Dedifferentiated amniotic fluid mesenchymal stem cell (primary cell): ENCODE measurements around the gene TENM3.

Experiments used
- DNase-seq: peaks from one replicate; pipeline ENCODE4 v3.0.0-alpha.2; 2016; ENCODE audit errors: extremely low spot score

Gene TENM3

GRCh38 chr4:182620111-182620980 is 377.1 kb downstream of the TENM3 start:
- no peak for DNase-seq

- DNase-seq, result no peak
Measured at GRCh38 chr4:182624281-182624680, 381.1 kb downstream of the TENM3 start.

GRCh38 chr4:182625193-182625592 is 382.0 kb downstream of the TENM3 start:
- no peak for DNase-seq

- no peak for DNase-seq
Measured at GRCh38 chr4:182627996-182628395, 384.8 kb downstream of the TENM3 start.

GRCh38 chr4:182628544-182628943 is 385.3 kb downstream of the TENM3 start:
- DNase-seq, result no peak

- DNase-seq, result no peak
Measured at GRCh38 chr4:182629096-182629495, 385.9 kb downstream of the TENM3 start.

- no peak for DNase-seq
Measured at GRCh38 chr4:182640491-182640890, 397.3 kb downstream of the TENM3 start.

GRCh38 chr4:182640932-182641331 is 397.7 kb downstream of the TENM3 start:
- DNase-seq, result no peak

- DNase-seq, result no peak
Measured at GRCh38 chr4:182642831-182643230, 399.6 kb downstream of the TENM3 start.

GRCh38 chr4:182643801-182644682 is 400.8 kb downstream of the TENM3 start:
- DNase-seq, result peak; percentile 68

GRCh38 chr4:182644683-182645050 is 401.5 kb downstream of the TENM3 start:
- DNase-seq, result no peak

GRCh38 chr4:182645511-182645910 is 402.3 kb downstream of the TENM3 start:
- DNase-seq, result no peak

- no peak for DNase-seq
Measured at GRCh38 chr4:182647646-182648300, 404.6 kb downstream of the TENM3 start.

- no peak for DNase-seq
Measured at GRCh38 chr4:182648766-182649165, 405.6 kb downstream of the TENM3 start.

GRCh38 chr4:182649698-182650477 is 406.7 kb downstream of the TENM3 start:
- DNase-seq, result no peak

- no peak for DNase-seq
Measured at GRCh38 chr4:182653596-182653995, 410.4 kb downstream of the TENM3 start.

GRCh38 chr4:182655340-182655739 is 412.1 kb downstream of the TENM3 start:
- no peak for DNase-seq

- DNase-seq, result no peak
Measured at GRCh38 chr4:182662551-182662950, 419.3 kb downstream of the TENM3 start.

- DNase-seq, result no peak
Measured at GRCh38 chr4:182671231-182671630, 428.0 kb downstream of the TENM3 start.

- no peak for DNase-seq
Measured at GRCh38 chr4:182671749-182672148, 428.5 kb downstream of the TENM3 start.

- no peak for DNase-seq
Measured at GRCh38 chr4:182678590-182678989, 435.4 kb downstream of the TENM3 start.
